K562 (cell line): Measurements from ENCODE around the gene CTCFL. TPM values are rescaled to one million over a fixed set of nuclear protein-coding genes. Genes with fewer than 3 reads are reported as not detected.

ENCODE experiments used
- ATAC-seq: fragments of 200-7000 bp; cut with Tn5 transposase; 3 replicates; pipeline ENCODE4 v1.9.1; 2020; ENCODE audit warnings: moderate library complexity
- BruUV-seq: library from RNA; stranded (reverse); fragments of 400-500 nt; replicated peaks from 2 replicates; lab custom pipeline; 2021; lab: Mats Ljungman, UMichigan
- CTCF ChIA-PET: fragments of 300-600 bp; formaldehyde crosslinking; extraction: SDS; loops from one replicate; lab custom pipeline; 2021; ENCODE audit warnings: low intra/inter-chr PET ratio; lab: Yijun Ruan, JAX
- POLR2A ChIA-PET: fragments of 300-600, 350-650 bp; sonication (Branson Sonifier 250); formaldehyde crosslinking; extraction: SDS; loops from one replicate; lab custom pipeline; 2021; ENCODE audit warnings: antibody characterized with exemption, inconsistent platforms; lab: Yijun Ruan, JAX
- DNase-seq, 4 experiments: peaks; one replicate each; pipeline versions ENCODE4 v3.0.0 to v3.0.0-alpha.2; 2011 to 2018; ENCODE audit warnings: low spot score in 3 of 4, mixed read lengths in 3 of 4; ENCODE audit errors: extremely low read depth in 1 of 4
- FAIRE-seq: peaks from 2 replicates; lab custom pipeline; 2011; peaks lifted over from hg19 to GRCh38; lab: Jason Lieb, UNC
- H2AFZ ChIP-seq: 2 replicates; pipeline ENCODE4 v1.6.0; 2011; ENCODE audit warnings: low read depth, low read length, control low read depth, inconsistent platforms
- H3K27ac ChIP-seq: fragments of 200-600 bp; 3 replicates; pipeline ENCODE4 v1.8.0; 2011; ENCODE audit warnings: low read depth, mild to moderate bottlenecking, control low read depth, inconsistent platforms, low read length, moderate library complexity, mixed read lengths; ENCODE audit errors: extremely low read depth
- H3K27me3 ChIP-seq, 2 experiments: fragments of 300-600 bp in 1 of 2; 2 replicates in 1 of 2; 3 replicates in 1 of 2; pipeline versions ENCODE4 v1.6.0 to v1.8.0; 2011; ENCODE audit warnings: inconsistent platforms in 2 of 2, low read length in 2 of 2, mild to moderate bottlenecking in 1 of 2, mixed read lengths in 1 of 2, moderate library complexity in 1 of 2; ENCODE audit not compliant: control insufficient read depth in 2 of 2, insufficient read depth in 2 of 2
- H3K36me3 ChIP-seq: fragments of 300-600 bp; 3 replicates; pipeline ENCODE4 v1.8.0; 2011; ENCODE audit warnings: mild to moderate bottlenecking, low read length, inconsistent platforms; ENCODE audit not compliant: control insufficient read depth, insufficient read depth
- H3K4me1 ChIP-seq, 2 experiments: fragments of 200-600 bp in 1 of 2; replicated peaks in 1 of 2; 2 replicates in 1 of 2; 3 replicates in 1 of 2; pipeline versions ENCODE4 v1.5.1 to v1.8.0; 2011; ENCODE audit warnings: inconsistent platforms in 2 of 2, low read length in 2 of 2, mild to moderate bottlenecking in 1 of 2, mixed read lengths in 1 of 2, moderate library complexity in 1 of 2; ENCODE audit not compliant: control insufficient read depth in 2 of 2, insufficient read depth in 2 of 2
- H3K4me2 ChIP-seq: 2 replicates; pipeline ENCODE4 v1.6.1; 2011; ENCODE audit warnings: low read length, control low read depth, inconsistent platforms, mixed read lengths; ENCODE audit not compliant: insufficient read depth
- H3K4me3 ChIP-seq: fragments of 200-600 bp; sonication (generic), shearing (Covaris generic); 2 replicates; pipeline ENCODE4 v1.5.1; 2016; ENCODE audit warnings: control low read depth, inconsistent platforms
- H3K79me2 ChIP-seq: fragments of 200-600 bp; 3 replicates; pipeline ENCODE4 v1.8.0; 2011; ENCODE audit warnings: low read length, inconsistent platforms; ENCODE audit not compliant: control insufficient read depth, insufficient read depth
- H3K9ac ChIP-seq, 2 experiments: 2 replicates each; pipeline versions ENCODE4 v1.6.0 to v1.6.1; 2011; ENCODE audit warnings: low read depth in 2 of 2, low read length in 2 of 2, control low read depth in 1 of 2, inconsistent platforms in 1 of 2, mild to moderate bottlenecking in 1 of 2, mixed read lengths in 1 of 2; ENCODE audit not compliant: insufficient read depth in 1 of 2
- H3K9me1 ChIP-seq: one replicate; pipeline ENCODE4 v1.6.0; 2011; ENCODE audit warnings: inconsistent platforms, mild to moderate bottlenecking, low read length, moderate library complexity; ENCODE audit not compliant: control insufficient read depth, insufficient read depth
- H3K9me3 ChIP-seq: replicated peaks from 2 replicates; pipeline ENCODE4 v1.5.1; 2011; ENCODE audit warnings: low read depth, low read length, inconsistent platforms; ENCODE audit not compliant: control insufficient read depth, insufficient read depth
- H4K20me1 ChIP-seq: replicated peaks from 2 replicates; pipeline ENCODE4 v1.6.1; 2011; ENCODE audit warnings: low read length, inconsistent platforms, mixed read lengths; ENCODE audit not compliant: control insufficient read depth, insufficient read depth
- AFF4 ChIP-seq: sonication (generic); formaldehyde crosslinking; IDR thresholded peaks from 2 replicates; pipeline ENCODE4 v1.8.0; 2023; ENCODE audit warnings: mild to moderate bottlenecking, missing genetic modification reagents
- BCL6 ChIP-seq: fragments of 250-450 bp; sonication (Bioruptor Pico); IDR thresholded peaks from 2 replicates; pipeline ENCODE4 v1.4.0; 2020
- EGR1 ChIP-seq: fragments of 450-650 bp; conservative IDR thresholded peaks from 2 replicates; pipeline ENCODE4 v1.6.1; 2017; ENCODE audit warnings: mild to moderate bottlenecking
- ETV1 ChIP-seq: fragments of 450-650 bp; conservative IDR thresholded peaks from 2 replicates; pipeline ENCODE4 v1.6.1; 2016; ENCODE audit warnings: missing genetic modification characterization, control low read depth, low read depth, missing compliant biosample characterization
- IRF2 ChIP-seq: sonication (generic); formaldehyde crosslinking; IDR thresholded peaks from 2 replicates; pipeline ENCODE4 v1.8.1; 2022; ENCODE audit warnings: mild to moderate bottlenecking, missing genetic modification reagents
- MTA1 ChIP-seq: fragments of 450-650 bp; IDR thresholded peaks from 2 replicates; pipeline ENCODE4 v1.6.1; 2017; ENCODE audit warnings: borderline replicate concordance
- NR3C1 ChIP-seq: sonication (generic); formaldehyde crosslinking; IDR thresholded peaks from 2 replicates; pipeline ENCODE4 v1.8.1; 2022; ENCODE audit warnings: missing genetic modification reagents
- RB1 ChIP-seq: fragments of 450-650 bp; IDR thresholded peaks from 2 replicates; pipeline ENCODE4 v1.6.1; 2017; ENCODE audit warnings: low read depth, mild to moderate bottlenecking
- SIN3A ChIP-seq, 2 experiments: fragments of 150-350 bp in 1 of 2; IDR thresholded peaks; 2 replicates each; pipeline ENCODE4 v1.6.1; 2011 to 2016; ENCODE audit warnings: borderline replicate concordance in 2 of 2, low read depth in 2 of 2, low read length in 2 of 2, mild to moderate bottlenecking in 2 of 2, moderate library complexity in 2 of 2; ENCODE audit not compliant: control insufficient read depth in 1 of 2
- TOE1 ChIP-seq, 2 experiments: fragments of 450-650 bp in 1 of 2; sonication (generic) in 1 of 2; formaldehyde crosslinking in 1 of 2; IDR thresholded peaks; 2 replicates each; pipeline versions ENCODE4 v1.7.1 to v1.8.0; 2016 to 2022; ENCODE audit warnings: borderline replicate concordance in 2 of 2, mild to moderate bottlenecking in 2 of 2, antibody characterized with exemption in 1 of 2, inconsistent platforms in 1 of 2, low read depth in 1 of 2, missing genetic modification reagents in 1 of 2, moderate library complexity in 1 of 2
- WGBS: fragments of 100-300 bp; shearing (Covaris generic); methylation state at CpG from one replicate; pipeline ENCODE4 v1.1.6; 2016; ENCODE audit warnings: low coverage, mixed read lengths; ENCODE audit not compliant: insufficient coverage; ENCODE audit errors: missing lambda C conversion rate; 5-methylcytosine and 5-hydroxymethylcytosine counted together
- in situ Hi-C: fragments of 300-500 bp; cut with MboI; formaldehyde crosslinking; loops from 4 replicates; pipeline ENCODE4 v1.15.0; 2018; ENCODE audit warnings: inconsistent platforms, mixed read lengths
- intact Hi-C: fragments of 100-400 bp; cut with micrococcal nuclease; formaldehyde crosslinking; loops from 2 replicates; pipeline ENCODE4 v1.14.2; 2022
- polyA plus RNA-seq, 8 experiments: library from polyadenylated mRNA; depleted of rRNA in 4 of 8; stranded (reverse) in 5 of 8; unstranded in 3 of 8; fragments of >200 nt; fragmentation: Nextera tagmentation in 2 of 8; fragmentation: Illumina TruSeq in 1 of 8; extraction: Ambion mirVana in 2 of 8; extraction: Trizol in 1 of 8; gene quantifications; 2 replicates each; pipeline versions ENCODE4 v1.2.1 to v1.2.3, GENCODE V29; 2011 to 2014; ENCODE audit warnings: inconsistent platforms in 1 of 8, missing spikeins in 1 of 8
- total RNA-seq, 7 experiments: library from RNA; depleted of rRNA in 6 of 7; stranded (reverse); fragments of >200 nt in 6 of 7; fragmentation: Illumina TruSeq in 2 of 7; extraction: Trizol in 2 of 7; gene quantifications; 2 replicates each; pipeline versions ENCODE4 v1.2.1 to v1.2.3, GENCODE V29; 2011 to 2021; ENCODE audit warnings: low replicate concordance in 1 of 7
- TF ChIP-seq, protein P1 (sequence below): fragments of 450-650 bp; IDR thresholded peaks from 2 replicates; pipeline ENCODE4 v1.7.1; 2018; ENCODE audit warnings: mild to moderate bottlenecking, low read depth; ENCODE audit not compliant: partially characterized antibody

CTCFL gene
- total and polyA plus RNA-seq, 9 of the 15 experiments (the other 6 are each of a cell fraction or from before 2014, with no cell fraction given): 42.4 to 188 (median 111) TPM

GRCh38 chr20:57469418-57470211 is 55.3 kb downstream of the CTCFL start:
- Histone ChIP-seq H3K9me3 (no peaks in the 10 kb centered on the region), H4K20me1 (no peaks in the 10 kb centered on the region), H3K27ac (no peak overlapping the region), H3K4me2 (peak overlapping the region; percentile 5; the same call in 1 of the 2 replicates), H3K4me1 (peaks cover 10 to 27% of the 10 kb centered on the region in 2 experiments; a peak in 4 of 5 replicates), H3K9me1 (no peaks in the 10 kb centered on the region), H3K9ac (peak overlapping the region; percentile 6 to 26; a peak in 2 of 4 replicates), H3K79me2 (no peaks in the 10 kb centered on the region), H3K27me3 (no peaks in the 10 kb centered on the region; a peak in 2 of 5 replicates), H3K36me3 (no peaks in the 10 kb centered on the region), H2AFZ (peak overlapping the region; percentile 49), H3K4me3 (no peak overlapping the region)
- BruUV-seq: no TSS peak
- POLR2A ChIA-PET: interaction anchor here (0.6 to 1.4 kb wide), 13 partner anchors 9 to 963 kb away, joined by 3 to 6 read pairs (median 3); no protein-coding TSS in a partner anchor
- CTCF ChIA-PET: no interaction called here
- in situ Hi-C loops: no loop called here
- FAIRE-seq (no peak), DNase-seq (no peak), ATAC-seq (no peak)
- WGBS: 33% methylated on average over 17 of the region's 17 CpGs
- TF ChIP-seq AFF4 (CRISPR knock-in tag) (no peak), RB1 (no peak), TOE1 (IDR thresholded peaks at IDR 0.05; ENCODE audit: borderline replicate concordance) (no peak), TOE1 (CRISPR knock-in tag; IDR thresholded peaks at IDR 0.05; ENCODE audit: borderline replicate concordance, low read depth) (no peak), ETV1 (tag) (no peak), BCL6 (CRISPR knock-in tag) (no peak), IRF2 (CRISPR knock-in tag) (no peak), SIN3A (IDR thresholded peaks at IDR 0.05; ENCODE audit: borderline replicate concordance in 2 of 2, control insufficient read depth in 1 of 2, low read depth in 2 of 2, low read length in 2 of 2) (no peak), EGR1 (no peak), MTA1 (no peak), NR3C1 (CRISPR knock-in tag) (no peak)
- TF ChIP-seq, protein P1, sequence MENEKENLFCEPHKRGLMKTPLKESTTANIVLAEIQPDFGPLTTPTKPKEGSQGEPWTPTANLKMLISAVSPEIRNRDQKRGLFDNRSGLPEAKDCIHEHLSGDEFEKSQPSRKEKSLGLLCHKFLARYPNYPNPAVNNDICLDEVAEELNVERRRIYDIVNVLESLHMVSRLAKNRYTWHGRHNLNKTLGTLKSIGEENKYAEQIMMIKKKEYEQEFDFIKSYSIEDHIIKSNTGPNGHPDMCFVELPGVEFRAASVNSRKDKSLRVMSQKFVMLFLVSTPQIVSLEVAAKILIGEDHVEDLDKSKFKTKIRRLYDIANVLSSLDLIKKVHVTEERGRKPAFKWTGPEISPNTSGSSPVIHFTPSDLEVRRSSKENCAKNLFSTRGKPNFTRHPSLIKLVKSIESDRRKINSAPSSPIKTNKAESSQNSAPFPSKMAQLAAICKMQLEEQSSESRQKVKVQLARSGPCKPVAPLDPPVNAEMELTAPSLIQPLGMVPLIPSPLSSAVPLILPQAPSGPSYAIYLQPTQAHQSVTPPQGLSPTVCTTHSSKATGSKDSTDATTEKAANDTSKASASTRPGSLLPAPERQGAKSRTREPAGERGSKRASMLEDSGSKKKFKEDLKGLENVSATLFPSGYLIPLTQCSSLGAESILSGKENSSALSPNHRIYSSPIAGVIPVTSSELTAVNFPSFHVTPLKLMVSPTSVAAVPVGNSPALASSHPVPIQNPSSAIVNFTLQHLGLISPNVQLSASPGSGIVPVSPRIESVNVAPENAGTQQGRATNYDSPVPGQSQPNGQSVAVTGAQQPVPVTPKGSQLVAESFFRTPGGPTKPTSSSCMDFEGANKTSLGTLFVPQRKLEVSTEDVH: no peak
- intact Hi-C loops: no loop called here
